Sigmoid colon (tissue), 7 donors: ENCODE results near the gene CPLX1. TPM values are rescaled to one million over a fixed set of nuclear protein-coding genes. Genes with fewer than 3 reads are reported as not detected.

Source experiments
- DNase-seq: peaks from one replicate; pipeline ENCODE4 v3.0.0-alpha.2; 2019
- H3K27ac ChIP-seq, 4 donors: fragments of 200-600 bp; sonication (generic); one replicate each; pipeline ENCODE4 v1.5.1; 2016 to 2019; ENCODE audit warnings: mild to moderate bottlenecking in 1 of 4
- H3K27me3 ChIP-seq, 3 donors: fragments of 200-600 bp; sonication (generic); one replicate each; pipeline ENCODE4 v1.5.1; 2019; ENCODE audit warnings: mild to moderate bottlenecking in 1 of 3
- H3K36me3 ChIP-seq, 4 donors: fragments of 200-600 bp; sonication (generic); one replicate each; pipeline ENCODE4 v1.5.1; 2016 to 2019
- H3K4me1 ChIP-seq, 4 donors: fragments of 200-600 bp; sonication (generic); one replicate each; pipeline ENCODE4 v1.5.1; 2017 to 2019
- H3K4me3 ChIP-seq, 4 donors: fragments of 200-600 bp; sonication (generic); one replicate each; pipeline ENCODE4 v1.5.1; 2017 to 2019; ENCODE audit warnings: mild to moderate bottlenecking in 2 of 4, moderate library complexity in 1 of 4
- H3K9me3 ChIP-seq, 4 donors: fragments of 200-600 bp in 3 of 4; sonication (generic) in 3 of 4; one replicate each; pipeline versions ENCODE4 v1.5.1 to v1.6.1; 2013 to 2019
- CTCF ChIP-seq, 4 experiments: fragments of 450-650 bp in 3 of 4; fragments of 200-600 bp in 1 of 4; IDR thresholded peaks; one replicate each; pipeline ENCODE4 v1.5.1; 2016 to 2019; ENCODE audit warnings: antibody characterized with exemption in 4 of 4, mild to moderate bottlenecking in 3 of 4, moderate library complexity in 2 of 4
- EP300 ChIP-seq, 4 donors: sonication (generic); formaldehyde crosslinking; IDR thresholded peaks; one replicate each; pipeline ENCODE4 v1.6.1; 2017; ENCODE audit warnings: antibody characterized with exemption in 4 of 4
- POLR2A ChIP-seq, 2 donors: fragments of 450-650 bp; IDR thresholded peaks; one replicate each; pipeline ENCODE4 v1.6.1; 2016; ENCODE audit warnings: antibody characterized with exemption in 2 of 2, mild to moderate bottlenecking in 2 of 2, moderate library complexity in 2 of 2
- POLR2AphosphoS5 ChIP-seq, 4 donors: sonication (generic); formaldehyde crosslinking; IDR thresholded peaks; one replicate each; pipeline ENCODE4 v1.6.1; 2017; ENCODE audit warnings: antibody characterized with exemption in 4 of 4
- WGBS, 2 donors: extraction: QIAGEN DNeasy Blood & Tissue Kit; methylation state at CpG; one replicate each; pipeline ENCODE4 v1.1.7; 2013; 5-methylcytosine and 5-hydroxymethylcytosine counted together
- intact Hi-C: fragments of 100-400 bp; cut with DNase I; formaldehyde crosslinking; loops from one replicate; pipeline ENCODE4 v1.15.1; 2023
- polyA plus RNA-seq, 3 donors: library from polyadenylated mRNA; stranded (reverse); fragments of 200-250 nt; gene quantifications; one replicate each; pipeline ENCODE4 v1.2.3, GENCODE V29; 2013
- total RNA-seq, 4 donors: library from RNA; depleted of rRNA; stranded (reverse); fragments of >200 nt; gene quantifications; one replicate each; pipeline ENCODE4 v1.1.0, GENCODE V29; 2016
- donor health status: healthy with polysubstance abuse.
- donor health status: Bipolar disorder and iron deficiency.
- donor health status: healthy.

The CPLX1 gene
- total and polyA plus RNA-seq, 7 donors = 0.23 to 3.0 (median 0.49) TPM

GRCh38 chr4:857461-857860 is 31.5 kb upstream of the CPLX1 start:
- no peak overlapping the region for H3K4me3 ChIP-seq
- intact Hi-C loops = no loop called here
- DNase-seq = no peak
- 92 to 97% methylated on average over 11 of the region's 11 CpGs for WGBS, 2 donors
- H3K4me1 ChIP-seq = no peaks in the 10 kb centered on the region
- H3K27ac ChIP-seq = no peak overlapping the region
- peaks cover 0 to 77% (median 30%) of the 10 kb centered on the region in 4 donors for H3K36me3 ChIP-seq
- no peak for TF ChIP-seq EP300 (IDR thresholded peaks at IDR 0.05)
- no peak for TF ChIP-seq CTCF (IDR thresholded peaks at IDR 0.05)
- TF ChIP-seq POLR2AphosphoS5 (IDR thresholded peaks at IDR 0.05) = no peak
- TF ChIP-seq POLR2A (IDR thresholded peaks at IDR 0.05) = no peak
- H3K9me3 ChIP-seq = no peaks in the 10 kb centered on the region
- H3K27me3 ChIP-seq = no peaks in the 10 kb centered on the region

- H3K4me1 ChIP-seq = no peaks in the 10 kb centered on the region
- intact Hi-C loops = no loop called here
- no peaks in the 10 kb centered on the region for H3K9me3 ChIP-seq
- peaks cover 0 to 76% (median 27%) of the 10 kb centered on the region in 4 donors for H3K36me3 ChIP-seq
- WGBS, 2 donors = 94% methylated on average over 3 of the region's 3 CpGs
- DNase-seq = no peak
- TF ChIP-seq POLR2A (IDR thresholded peaks at IDR 0.05) (no peak), POLR2AphosphoS5 (IDR thresholded peaks at IDR 0.05) (no peak), CTCF (IDR thresholded peaks at IDR 0.05) (no peak)
- H3K27me3 ChIP-seq = no peaks in the 10 kb centered on the region
- H3K27ac ChIP-seq = no peak overlapping the region
- H3K4me3 ChIP-seq = no peak overlapping the region
Observed at GRCh38 chr4:856225-856901, 30.4 kb upstream of the CPLX1 start.

- H3K4me1 ChIP-seq = no peaks in the 10 kb centered on the region
- intact Hi-C loops = no loop called here
- H3K9me3 ChIP-seq = no peaks in the 10 kb centered on the region
- no peak for TF ChIP-seq CTCF (IDR thresholded peaks at IDR 0.05)
- no peak for TF ChIP-seq POLR2AphosphoS5 (IDR thresholded peaks at IDR 0.05)
- no peak for TF ChIP-seq POLR2A (IDR thresholded peaks at IDR 0.05)
- no peak for TF ChIP-seq EP300 (IDR thresholded peaks at IDR 0.05)
- H3K36me3 ChIP-seq = peaks cover 0 to 76% (median 27%) of the 10 kb centered on the region in 4 donors
- no peaks in the 10 kb centered on the region for H3K27me3 ChIP-seq
- no peak overlapping the region for H3K4me3 ChIP-seq
- WGBS, 2 donors = 0 to 43% methylated on average over 1 of the region's 1 CpG
- DNase-seq = no peak
- H3K27ac ChIP-seq = no peak overlapping the region
Observed at GRCh38 chr4:855880-856224, 29.9 kb upstream of the CPLX1 start.

GRCh38 chr4:854356-854755 is 28.4 kb upstream of the CPLX1 start:
- H3K4me1 ChIP-seq = no peaks in the 10 kb centered on the region
- intact Hi-C loops = no loop called here
- H3K9me3 ChIP-seq = no peaks in the 10 kb centered on the region
- DNase-seq = no peak
- TF ChIP-seq CTCF (IDR thresholded peaks at IDR 0.05) (no peak), POLR2AphosphoS5 (IDR thresholded peaks at IDR 0.05) (no peak), POLR2A (IDR thresholded peaks at IDR 0.05) (no peak), EP300 (IDR thresholded peaks at IDR 0.05) (no peak)
- 88 to 92% methylated on average over 11 of the region's 11 CpGs for WGBS, 2 donors
- no peaks in the 10 kb centered on the region for H3K27me3 ChIP-seq
- H3K27ac ChIP-seq = no peak overlapping the region
- H3K4me3 ChIP-seq = no peak overlapping the region
- H3K36me3 ChIP-seq = peaks cover 0 to 76% (median 35%) of the 10 kb centered on the region in 4 donors

GRCh38 chr4:853416-853781 is 27.5 kb upstream of the CPLX1 start:
- intact Hi-C loops = no loop called here
- TF ChIP-seq POLR2AphosphoS5 (IDR thresholded peaks at IDR 0.05) (no peak), EP300 (IDR thresholded peaks at IDR 0.05) (no peak), POLR2A (IDR thresholded peaks at IDR 0.05) (no peak), CTCF (IDR thresholded peaks at IDR 0.05) (no peak)
- WGBS, 2 donors = 94 to 95% methylated on average over 33 of the region's 33 CpGs
- peaks cover 0 to 73% (median 32%) of the 10 kb centered on the region in 4 donors for H3K36me3 ChIP-seq
- no peak overlapping the region for H3K4me3 ChIP-seq
- no peaks in the 10 kb centered on the region for H3K4me1 ChIP-seq
- no peaks in the 10 kb centered on the region for H3K27me3 ChIP-seq
- no peak for DNase-seq
- no peak overlapping the region for H3K27ac ChIP-seq
- no peaks in the 10 kb centered on the region for H3K9me3 ChIP-seq
